Measurements from ENCODE around the gene SIGLEC11. TPM values are rescaled to one million over a fixed set of nuclear protein-coding genes. Genes with fewer than 3 reads are reported as not detected.

SIGLEC11 gene
- total and polyA plus RNA-seq, 2 experiments from 2014 or later, result not detected

DNA sequence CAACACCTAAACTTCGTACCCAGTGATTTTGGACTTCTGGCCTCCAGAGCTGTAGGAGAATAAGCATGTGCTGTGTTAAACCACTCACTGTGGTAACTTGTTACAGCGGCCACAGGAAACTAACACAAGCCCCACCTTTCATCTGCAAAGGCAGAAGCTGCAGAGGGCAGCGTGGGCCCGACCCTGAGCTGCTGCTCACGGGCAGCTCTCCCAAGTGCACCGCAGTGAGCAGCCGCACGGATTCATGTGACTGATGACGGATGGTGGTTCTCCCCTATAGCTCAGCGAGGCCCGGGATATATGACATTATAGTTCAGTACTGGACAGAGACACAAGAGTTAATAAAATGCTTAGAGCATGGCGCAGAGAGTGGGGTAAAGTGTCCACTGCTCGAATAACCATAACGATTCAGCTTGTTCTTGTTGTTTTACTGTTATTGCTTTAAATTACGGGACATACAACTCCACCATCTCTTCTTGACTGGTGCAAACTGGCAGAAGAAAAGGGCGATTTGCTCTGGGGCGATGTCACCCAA, 42.3 kb upstream of the SIGLEC11 start:
- DNase-seq (ENCODE audit: low spot score), result no peak
- Histone ChIP-seq H3K27me3 (ENCODE audit: insufficient read depth) (no peaks in the 10 kb centered on the region), H3K27ac (ENCODE audit: low read depth) (no peak overlapping the region), H2AFZ (no peak overlapping the region), H3K79me2 (replicated peaks; ENCODE audit: insufficient read depth) (no peaks in the 10 kb centered on the region), H3K36me3 (ENCODE audit: insufficient read depth) (no peaks in the 10 kb centered on the region), H4K20me1 (replicated peaks; ENCODE audit: insufficient read depth) (peaks cover 7% of the 10 kb centered on the region; the same call in 1 of the 2 replicates), H3K9me2 (ENCODE audit: insufficient read depth) (no peaks in the 10 kb centered on the region), H3F3A (replicated peaks; ENCODE audit: low read depth) (no peaks in the 10 kb centered on the region), H3K4me2 (no peak overlapping the region), H3K4me1 (ENCODE audit: insufficient read depth) (no peaks in the 10 kb centered on the region), H3K4me3 (no peak overlapping the region)
- no peak for ATAC-seq
- no peak overlapping the region for H3K4me3 Mint-ChIP-seq
- H3K27ac Mint-ChIP-seq, result no peak overlapping the region
- TF ChIP-seq EZH2 (IDR thresholded peaks at IDR 0.05; ENCODE audit: low read depth, unreplicated experiment) (no peak), JUNB (IDR thresholded peaks at IDR 0.05; ENCODE audit: unreplicated experiment) (no peak), NANOG (IDR thresholded peaks at IDR 0.05; ENCODE audit: borderline replicate concordance) (no peak), ZNF331 (CRISPR knock-in tag; IDR thresholded peaks at IDR 0.05; ENCODE audit: low read depth) (no peak), CREB1 (CRISPR knock-in tag; IDR thresholded peaks at IDR 0.05; ENCODE audit: low read depth) (no peak), EZH2phosphoT487 (IDR thresholded peaks at IDR 0.05; ENCODE audit: unreplicated experiment) (no peak), POLR2AphosphoS5 (IDR thresholded peaks at IDR 0.05; ENCODE audit: low read depth) (no peak), ZNF114 (CRISPR knock-in tag; IDR thresholded peaks at IDR 0.05) (no peak), STAT1 (IDR thresholded peaks at IDR 0.05; ENCODE audit: unreplicated experiment) (no peak)
- TF ChIP-seq, protein P1, sequence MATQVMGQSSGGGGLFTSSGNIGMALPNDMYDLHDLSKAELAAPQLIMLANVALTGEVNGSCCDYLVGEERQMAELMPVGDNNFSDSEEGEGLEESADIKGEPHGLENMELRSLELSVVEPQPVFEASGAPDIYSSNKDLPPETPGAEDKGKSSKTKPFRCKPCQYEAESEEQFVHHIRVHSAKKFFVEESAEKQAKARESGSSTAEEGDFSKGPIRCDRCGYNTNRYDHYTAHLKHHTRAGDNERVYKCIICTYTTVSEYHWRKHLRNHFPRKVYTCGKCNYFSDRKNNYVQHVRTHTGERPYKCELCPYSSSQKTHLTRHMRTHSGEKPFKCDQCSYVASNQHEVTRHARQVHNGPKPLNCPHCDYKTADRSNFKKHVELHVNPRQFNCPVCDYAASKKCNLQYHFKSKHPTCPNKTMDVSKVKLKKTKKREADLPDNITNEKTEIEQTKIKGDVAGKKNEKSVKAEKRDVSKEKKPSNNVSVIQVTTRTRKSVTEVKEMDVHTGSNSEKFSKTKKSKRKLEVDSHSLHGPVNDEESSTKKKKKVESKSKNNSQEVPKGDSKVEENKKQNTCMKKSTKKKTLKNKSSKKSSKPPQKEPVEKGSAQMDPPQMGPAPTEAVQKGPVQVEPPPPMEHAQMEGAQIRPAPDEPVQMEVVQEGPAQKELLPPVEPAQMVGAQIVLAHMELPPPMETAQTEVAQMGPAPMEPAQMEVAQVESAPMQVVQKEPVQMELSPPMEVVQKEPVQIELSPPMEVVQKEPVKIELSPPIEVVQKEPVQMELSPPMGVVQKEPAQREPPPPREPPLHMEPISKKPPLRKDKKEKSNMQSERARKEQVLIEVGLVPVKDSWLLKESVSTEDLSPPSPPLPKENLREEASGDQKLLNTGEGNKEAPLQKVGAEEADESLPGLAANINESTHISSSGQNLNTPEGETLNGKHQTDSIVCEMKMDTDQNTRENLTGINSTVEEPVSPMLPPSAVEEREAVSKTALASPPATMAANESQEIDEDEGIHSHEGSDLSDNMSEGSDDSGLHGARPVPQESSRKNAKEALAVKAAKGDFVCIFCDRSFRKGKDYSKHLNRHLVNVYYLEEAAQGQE (IDR thresholded peaks at IDR 0.05; ENCODE audit: unreplicated experiment), result no peak
- TF ChIP-seq, protein P2, sequence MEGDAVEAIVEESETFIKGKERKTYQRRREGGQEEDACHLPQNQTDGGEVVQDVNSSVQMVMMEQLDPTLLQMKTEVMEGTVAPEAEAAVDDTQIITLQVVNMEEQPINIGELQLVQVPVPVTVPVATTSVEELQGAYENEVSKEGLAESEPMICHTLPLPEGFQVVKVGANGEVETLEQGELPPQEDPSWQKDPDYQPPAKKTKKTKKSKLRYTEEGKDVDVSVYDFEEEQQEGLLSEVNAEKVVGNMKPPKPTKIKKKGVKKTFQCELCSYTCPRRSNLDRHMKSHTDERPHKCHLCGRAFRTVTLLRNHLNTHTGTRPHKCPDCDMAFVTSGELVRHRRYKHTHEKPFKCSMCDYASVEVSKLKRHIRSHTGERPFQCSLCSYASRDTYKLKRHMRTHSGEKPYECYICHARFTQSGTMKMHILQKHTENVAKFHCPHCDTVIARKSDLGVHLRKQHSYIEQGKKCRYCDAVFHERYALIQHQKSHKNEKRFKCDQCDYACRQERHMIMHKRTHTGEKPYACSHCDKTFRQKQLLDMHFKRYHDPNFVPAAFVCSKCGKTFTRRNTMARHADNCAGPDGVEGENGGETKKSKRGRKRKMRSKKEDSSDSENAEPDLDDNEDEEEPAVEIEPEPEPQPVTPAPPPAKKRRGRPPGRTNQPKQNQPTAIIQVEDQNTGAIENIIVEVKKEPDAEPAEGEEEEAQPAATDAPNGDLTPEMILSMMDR (conservative IDR thresholded peaks at IDR 0.05; ENCODE audit: low read depth in 2 of 2), result no peak
- TF ChIP-seq, protein P3, sequence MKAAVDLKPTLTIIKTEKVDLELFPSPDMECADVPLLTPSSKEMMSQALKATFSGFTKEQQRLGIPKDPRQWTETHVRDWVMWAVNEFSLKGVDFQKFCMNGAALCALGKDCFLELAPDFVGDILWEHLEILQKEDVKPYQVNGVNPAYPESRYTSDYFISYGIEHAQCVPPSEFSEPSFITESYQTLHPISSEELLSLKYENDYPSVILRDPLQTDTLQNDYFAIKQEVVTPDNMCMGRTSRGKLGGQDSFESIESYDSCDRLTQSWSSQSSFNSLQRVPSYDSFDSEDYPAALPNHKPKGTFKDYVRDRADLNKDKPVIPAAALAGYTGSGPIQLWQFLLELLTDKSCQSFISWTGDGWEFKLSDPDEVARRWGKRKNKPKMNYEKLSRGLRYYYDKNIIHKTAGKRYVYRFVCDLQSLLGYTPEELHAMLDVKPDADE (IDR thresholded peaks at IDR 0.05), result no peak
- TF ChIP-seq, protein P4, sequence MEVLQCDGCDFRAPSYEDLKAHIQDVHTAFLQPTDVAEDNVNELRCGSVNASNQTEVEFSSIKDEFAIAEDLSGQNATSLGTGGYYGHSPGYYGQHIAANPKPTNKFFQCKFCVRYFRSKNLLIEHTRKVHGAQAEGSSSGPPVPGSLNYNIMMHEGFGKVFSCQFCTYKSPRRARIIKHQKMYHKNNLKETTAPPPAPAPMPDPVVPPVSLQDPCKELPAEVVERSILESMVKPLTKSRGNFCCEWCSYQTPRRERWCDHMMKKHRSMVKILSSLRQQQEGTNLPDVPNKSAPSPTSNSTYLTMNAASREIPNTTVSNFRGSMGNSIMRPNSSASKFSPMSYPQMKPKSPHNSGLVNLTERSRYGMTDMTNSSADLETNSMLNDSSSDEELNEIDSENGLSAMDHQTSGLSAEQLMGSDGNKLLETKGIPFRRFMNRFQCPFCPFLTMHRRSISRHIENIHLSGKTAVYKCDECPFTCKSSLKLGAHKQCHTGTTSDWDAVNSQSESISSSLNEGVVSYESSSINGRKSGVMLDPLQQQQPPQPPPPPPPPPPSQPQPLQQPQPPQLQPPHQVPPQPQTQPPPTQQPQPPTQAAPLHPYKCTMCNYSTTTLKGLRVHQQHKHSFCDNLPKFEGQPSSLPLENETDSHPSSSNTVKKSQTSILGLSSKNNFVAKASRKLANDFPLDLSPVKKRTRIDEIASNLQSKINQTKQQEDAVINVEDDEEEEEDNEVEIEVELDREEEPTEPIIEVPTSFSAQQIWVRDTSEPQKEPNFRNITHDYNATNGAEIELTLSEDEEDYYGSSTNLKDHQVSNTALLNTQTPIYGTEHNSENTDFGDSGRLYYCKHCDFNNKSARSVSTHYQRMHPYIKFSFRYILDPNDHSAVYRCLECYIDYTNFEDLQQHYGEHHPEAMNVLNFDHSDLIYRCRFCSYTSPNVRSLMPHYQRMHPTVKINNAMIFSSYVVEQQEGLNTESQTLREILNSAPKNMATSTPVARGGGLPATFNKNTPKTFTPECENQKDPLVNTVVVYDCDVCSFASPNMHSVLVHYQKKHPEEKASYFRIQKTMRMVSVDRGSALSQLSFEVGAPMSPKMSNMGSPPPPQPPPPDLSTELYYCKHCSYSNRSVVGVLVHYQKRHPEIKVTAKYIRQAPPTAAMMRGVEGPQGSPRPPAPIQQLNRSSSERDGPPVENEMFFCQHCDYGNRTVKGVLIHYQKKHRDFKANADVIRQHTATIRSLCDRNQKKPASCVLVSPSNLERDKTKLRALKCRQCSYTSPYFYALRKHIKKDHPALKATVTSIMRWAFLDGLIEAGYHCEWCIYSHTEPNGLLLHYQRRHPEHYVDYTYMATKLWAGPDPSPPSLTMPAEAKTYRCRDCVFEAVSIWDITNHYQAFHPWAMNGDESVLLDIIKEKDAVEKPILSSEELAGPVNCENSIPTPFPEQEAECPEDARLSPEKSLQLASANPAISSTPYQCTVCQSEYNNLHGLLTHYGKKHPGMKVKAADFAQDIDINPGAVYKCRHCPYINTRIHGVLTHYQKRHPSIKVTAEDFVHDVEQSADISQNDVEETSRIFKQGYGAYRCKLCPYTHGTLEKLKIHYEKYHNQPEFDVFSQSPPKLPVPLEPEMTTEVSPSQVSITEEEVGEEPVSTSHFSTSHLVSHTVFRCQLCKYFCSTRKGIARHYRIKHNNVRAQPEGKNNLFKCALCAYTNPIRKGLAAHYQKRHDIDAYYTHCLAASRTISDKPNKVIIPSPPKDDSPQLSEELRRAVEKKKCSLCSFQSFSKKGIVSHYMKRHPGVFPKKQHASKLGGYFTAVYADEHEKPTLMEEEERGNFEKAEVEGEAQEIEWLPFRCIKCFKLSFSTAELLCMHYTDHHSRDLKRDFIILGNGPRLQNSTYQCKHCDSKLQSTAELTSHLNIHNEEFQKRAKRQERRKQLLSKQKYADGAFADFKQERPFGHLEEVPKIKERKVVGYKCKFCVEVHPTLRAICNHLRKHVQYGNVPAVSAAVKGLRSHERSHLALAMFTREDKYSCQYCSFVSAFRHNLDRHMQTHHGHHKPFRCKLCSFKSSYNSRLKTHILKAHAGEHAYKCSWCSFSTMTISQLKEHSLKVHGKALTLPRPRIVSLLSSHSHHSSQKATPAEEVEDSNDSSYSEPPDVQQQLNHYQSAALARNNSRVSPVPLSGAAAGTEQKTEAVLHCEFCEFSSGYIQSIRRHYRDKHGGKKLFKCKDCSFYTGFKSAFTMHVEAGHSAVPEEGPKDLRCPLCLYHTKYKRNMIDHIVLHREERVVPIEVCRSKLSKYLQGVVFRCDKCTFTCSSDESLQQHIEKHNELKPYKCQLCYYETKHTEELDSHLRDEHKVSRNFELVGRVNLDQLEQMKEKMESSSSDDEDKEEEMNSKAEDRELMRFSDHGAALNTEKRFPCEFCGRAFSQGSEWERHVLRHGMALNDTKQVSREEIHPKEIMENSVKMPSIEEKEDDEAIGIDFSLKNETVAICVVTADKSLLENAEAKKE (CRISPR knock-in tag; IDR thresholded peaks at IDR 0.05), result no peak
- H3K27me3 Mint-ChIP-seq (ENCODE audit: insufficient read depth, low read depth, poor library complexity), result peaks cover 3% of the 10 kb centered on the region
- peaks cover 5% of the 10 kb centered on the region; the same call in 2 of the 3 replicates for H3K36me3 Mint-ChIP-seq (ENCODE audit: low read depth)
- no peaks in the 10 kb centered on the region for H3K4me1 Mint-ChIP-seq
- H3K9me3 Mint-ChIP-seq, result peaks cover 2% of the 10 kb centered on the region; the same call in 2 of the 3 replicates
